Nephron progenitor cell (in vitro differentiated cells): ENCODE measurements around the gene NR5A2.

Source experiments
- DNase-seq: peaks from one replicate; pipeline ENCODE4 v3.0.0; 2021
- H3K27ac Mint-ChIP-seq: 2 replicates; pipeline ENCODE4 v1.8.0; 2021; ENCODE audit warnings: mild to moderate bottlenecking, moderate library complexity, mixed read lengths
- H3K27me3 Mint-ChIP-seq: 2 replicates; pipeline ENCODE4 v1.8.0; 2021; ENCODE audit warnings: mild to moderate bottlenecking, low read depth, mixed read lengths; ENCODE audit not compliant: poor library complexity
- H3K36me3 Mint-ChIP-seq: 2 replicates; pipeline ENCODE4 v1.8.0; 2021; ENCODE audit warnings: low read depth, mixed read lengths
- H3K4me1 Mint-ChIP-seq: 2 replicates; pipeline ENCODE4 v1.8.0; 2021; ENCODE audit warnings: mixed read lengths
- H3K4me3 Mint-ChIP-seq: 2 replicates; pipeline ENCODE4 v1.8.0; 2021; ENCODE audit warnings: mild to moderate bottlenecking, moderate library complexity, mixed read lengths
- H3K9me3 Mint-ChIP-seq: 2 replicates; pipeline ENCODE4 v1.8.0; 2021; ENCODE audit warnings: mild to moderate bottlenecking, moderate library complexity, mixed read lengths
- TF ChIP-seq, protein P1 (sequence below): fragments of 200-600 bp; sonication (generic); IDR thresholded peaks from 2 replicates; pipeline ENCODE4 v1.5.0; 2021; ENCODE audit warnings: antibody characterized with exemption

The NR5A2 gene

DNA sequence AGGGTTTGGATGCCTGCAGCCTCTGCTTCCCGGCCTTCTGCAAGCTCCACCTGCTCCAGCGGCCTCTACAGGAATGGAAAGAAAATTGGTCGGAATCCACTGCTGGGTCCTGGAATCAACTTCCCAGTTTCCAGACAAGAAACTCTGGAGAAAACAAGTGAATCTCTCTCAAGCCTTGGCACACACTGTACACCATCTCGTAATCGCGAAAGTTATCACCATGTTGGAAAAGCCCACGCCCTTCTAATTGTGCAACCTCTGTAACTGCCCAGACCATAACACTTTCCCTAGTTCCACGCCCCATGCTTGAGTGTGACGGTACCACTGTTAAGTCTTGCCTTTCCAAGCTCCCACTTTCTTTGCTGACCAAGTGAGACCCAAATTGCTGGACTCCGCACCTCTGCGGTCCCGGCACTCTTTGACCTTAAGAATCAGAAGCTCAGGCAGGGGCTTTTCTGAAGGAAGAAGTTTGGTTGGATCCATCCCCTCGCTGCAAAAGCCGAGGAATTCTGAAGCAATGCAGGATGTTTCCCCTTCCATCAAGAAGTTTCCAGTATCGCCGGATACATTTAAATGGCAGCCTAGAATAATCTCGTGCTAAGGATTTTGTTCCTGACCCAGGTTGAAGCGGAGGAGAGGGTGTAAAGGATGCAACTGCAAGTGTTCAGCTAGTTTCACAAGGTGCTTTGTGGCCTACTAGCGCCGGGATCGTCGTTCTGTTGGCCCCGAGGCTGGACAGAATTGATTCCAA lies 6.2 kb downstream of the NR5A2 start:
- TF ChIP-seq, protein P1, sequence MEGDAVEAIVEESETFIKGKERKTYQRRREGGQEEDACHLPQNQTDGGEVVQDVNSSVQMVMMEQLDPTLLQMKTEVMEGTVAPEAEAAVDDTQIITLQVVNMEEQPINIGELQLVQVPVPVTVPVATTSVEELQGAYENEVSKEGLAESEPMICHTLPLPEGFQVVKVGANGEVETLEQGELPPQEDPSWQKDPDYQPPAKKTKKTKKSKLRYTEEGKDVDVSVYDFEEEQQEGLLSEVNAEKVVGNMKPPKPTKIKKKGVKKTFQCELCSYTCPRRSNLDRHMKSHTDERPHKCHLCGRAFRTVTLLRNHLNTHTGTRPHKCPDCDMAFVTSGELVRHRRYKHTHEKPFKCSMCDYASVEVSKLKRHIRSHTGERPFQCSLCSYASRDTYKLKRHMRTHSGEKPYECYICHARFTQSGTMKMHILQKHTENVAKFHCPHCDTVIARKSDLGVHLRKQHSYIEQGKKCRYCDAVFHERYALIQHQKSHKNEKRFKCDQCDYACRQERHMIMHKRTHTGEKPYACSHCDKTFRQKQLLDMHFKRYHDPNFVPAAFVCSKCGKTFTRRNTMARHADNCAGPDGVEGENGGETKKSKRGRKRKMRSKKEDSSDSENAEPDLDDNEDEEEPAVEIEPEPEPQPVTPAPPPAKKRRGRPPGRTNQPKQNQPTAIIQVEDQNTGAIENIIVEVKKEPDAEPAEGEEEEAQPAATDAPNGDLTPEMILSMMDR: no peak
- no peak for DNase-seq
- H3K4me3 Mint-ChIP-seq: no peak overlapping the region
- peaks cover 2% of the 10 kb centered on the region for H3K27me3 Mint-ChIP-seq
- H3K27ac Mint-ChIP-seq: no peak overlapping the region
- H3K9me3 Mint-ChIP-seq: no peaks in the 10 kb centered on the region
- no peaks in the 10 kb centered on the region for H3K36me3 Mint-ChIP-seq
- H3K4me1 Mint-ChIP-seq: peaks cover 2% of the 10 kb centered on the region

DNA sequence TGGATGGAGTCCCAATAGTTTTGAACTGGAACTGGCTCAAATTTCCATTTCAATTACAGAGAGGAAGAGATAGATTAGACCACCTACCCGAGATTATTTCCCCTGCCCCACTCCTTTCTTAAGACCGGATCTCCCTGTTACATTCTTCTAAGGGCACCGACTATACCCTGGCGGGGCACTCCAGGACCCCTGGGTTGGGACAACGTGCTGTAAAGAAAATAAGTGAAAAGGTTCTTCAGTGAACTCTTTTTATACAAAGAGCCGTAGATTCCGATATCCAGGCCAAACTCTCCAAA lies 6.7 kb downstream of the NR5A2 start:
- Mint-ChIP-seq H3K9me3 (no peaks in the 10 kb centered on the region), H3K27me3 (no peaks in the 10 kb centered on the region), H3K27ac (no peak overlapping the region), H3K4me3 (no peak overlapping the region), H3K4me1 (no peaks in the 10 kb centered on the region), H3K36me3 (no peaks in the 10 kb centered on the region)
- TF ChIP-seq, protein P1: no peak
- DNase-seq: no peak

DNA sequence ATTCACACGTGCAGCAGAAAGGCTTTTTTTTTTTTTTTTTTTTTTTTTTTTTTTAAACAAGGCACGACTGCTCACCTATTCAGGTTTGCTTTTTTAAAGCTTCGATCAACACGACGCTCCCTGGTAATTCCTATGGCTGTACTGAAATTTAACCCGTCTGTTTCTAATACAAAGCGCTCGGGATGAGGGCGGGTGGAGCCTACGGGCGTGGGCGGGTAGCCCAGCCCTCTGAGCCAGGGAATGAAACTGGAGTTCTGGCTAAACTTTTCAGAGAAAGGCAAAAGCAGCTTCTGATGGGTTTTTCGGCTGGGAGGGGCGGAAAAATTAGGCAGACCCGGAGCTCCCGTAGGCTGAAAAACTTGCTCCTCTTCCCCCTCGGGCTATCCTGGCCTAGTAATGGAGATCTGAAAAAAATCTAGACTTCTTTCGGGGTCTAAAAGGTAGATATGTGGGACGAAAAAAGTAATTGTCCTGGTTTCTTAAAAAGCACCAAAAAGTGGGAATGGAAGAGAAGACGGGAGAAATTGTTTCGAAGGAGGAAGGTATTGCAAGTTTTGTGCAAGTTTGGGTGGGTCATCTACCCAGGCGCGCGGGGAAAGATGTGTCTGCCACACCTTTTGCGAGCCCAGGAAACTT lies 7.4 kb downstream of the NR5A2 start:
- Mint-ChIP-seq H3K4me1 (peaks cover under 1% of the 10 kb centered on the region), H3K36me3 (no peaks in the 10 kb centered on the region), H3K9me3 (no peaks in the 10 kb centered on the region), H3K4me3 (no peak overlapping the region), H3K27me3 (peaks cover 2% of the 10 kb centered on the region), H3K27ac (no peak overlapping the region)
- TF ChIP-seq, protein P1: no peak
- peak; percentile 40 for DNase-seq

DNA sequence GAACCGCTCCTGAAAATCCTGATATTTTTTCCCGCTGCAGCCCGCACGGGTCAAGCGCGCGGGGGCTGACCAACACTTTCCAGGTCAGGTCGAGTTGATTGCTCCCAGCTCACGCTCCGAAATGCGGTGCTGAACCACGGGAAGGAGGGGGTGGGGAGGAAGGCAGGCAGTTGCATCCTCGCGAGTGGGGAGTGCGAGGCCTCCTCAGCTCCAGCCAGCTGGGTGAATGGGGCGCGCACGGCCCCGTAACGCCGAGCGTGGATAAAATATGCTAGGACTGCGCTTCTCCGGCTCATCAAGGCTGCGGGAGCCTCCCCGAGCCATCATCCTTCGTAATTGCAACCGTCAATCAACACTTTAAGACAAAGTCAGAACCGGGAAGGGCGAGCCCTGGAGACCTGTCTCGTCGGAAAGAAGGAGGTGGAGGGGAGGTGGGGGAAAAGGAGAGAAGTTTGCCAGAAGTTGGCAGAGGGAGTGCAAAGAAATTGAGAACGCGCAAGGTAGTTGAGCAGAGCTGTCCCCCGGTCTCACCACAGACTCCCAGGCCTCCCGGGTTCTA lies 8.0 kb downstream of the NR5A2 start:
- H3K36me3 Mint-ChIP-seq: no peaks in the 10 kb centered on the region
- no peak overlapping the region for H3K27ac Mint-ChIP-seq
- no peak overlapping the region for H3K4me3 Mint-ChIP-seq
- TF ChIP-seq, protein P1: no peak
- H3K9me3 Mint-ChIP-seq: no peaks in the 10 kb centered on the region
- peaks cover 7% of the 10 kb centered on the region for H3K4me1 Mint-ChIP-seq
- H3K27me3 Mint-ChIP-seq: peaks cover 8% of the 10 kb centered on the region
- peak; percentile 30 for DNase-seq

DNA sequence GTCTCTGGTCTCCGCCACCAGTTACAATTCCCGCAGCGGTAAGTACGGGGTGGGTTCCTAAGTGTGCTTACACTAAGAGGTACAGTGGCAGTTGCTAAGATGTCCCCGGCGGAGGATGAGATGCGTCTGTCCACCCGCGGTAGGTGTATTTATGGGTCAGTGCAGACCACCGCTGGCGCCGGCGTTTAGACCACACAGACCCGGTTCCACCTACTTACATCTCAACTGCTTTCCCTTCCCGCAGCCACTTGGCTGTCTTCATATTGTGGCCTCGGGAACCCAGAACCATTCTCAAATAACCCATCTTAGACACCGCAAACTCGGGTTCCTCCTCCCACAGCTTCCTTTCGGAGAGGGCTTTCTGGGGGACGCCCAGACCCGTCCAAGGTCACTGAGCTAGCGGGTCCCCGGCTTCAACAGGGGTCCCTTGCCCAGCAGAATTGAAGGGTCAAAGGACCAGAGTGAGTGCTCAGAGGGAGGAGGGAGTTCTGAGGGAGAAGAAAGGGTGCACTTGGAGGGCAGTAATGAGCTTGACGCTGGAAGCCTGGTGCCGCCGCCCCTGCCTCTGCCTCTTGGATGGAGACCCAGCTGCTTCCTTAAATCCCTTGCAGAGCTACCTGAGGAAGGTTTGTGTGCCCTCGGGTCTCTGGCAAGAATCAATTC lies 8.6 kb downstream of the NR5A2 start:
- Mint-ChIP-seq H3K4me1 (peaks cover 9% of the 10 kb centered on the region), H3K9me3 (no peaks in the 10 kb centered on the region), H3K4me3 (peak overlapping the region; percentile 58), H3K27ac (no peak overlapping the region), H3K27me3 (peaks cover 14% of the 10 kb centered on the region), H3K36me3 (no peaks in the 10 kb centered on the region)
- DNase-seq: no peak
- TF ChIP-seq, protein P1: no peak
